Mesothelial cell of epicardium (in vitro differentiated cells): ENCODE data around the gene KANSL1. TPM values are rescaled to one million over a fixed set of nuclear protein-coding genes. Genes with fewer than 3 reads are reported as not detected.
"Not testable (repeated sequence)": the region's sequence is repeated elsewhere in the genome, so short reads cannot be mapped to it uniquely, and the experiment has no call there.

Source experiments
- DNase-seq, 2 experiments: peaks; one replicate each; pipeline ENCODE4 v3.0.0; 2021; ENCODE audit warnings: low spot score in 2 of 2; ENCODE audit not compliant: unreplicated experiment in 2 of 2
- H3K27ac Mint-ChIP-seq: 2 replicates; pipeline ENCODE4 v1.8.0; 2021; ENCODE audit warnings: mixed read lengths
- H3K27me3 Mint-ChIP-seq: 2 replicates; pipeline ENCODE4 v1.8.0; 2021; ENCODE audit warnings: low read depth, mixed read lengths
- H3K36me3 Mint-ChIP-seq: 2 replicates; pipeline ENCODE4 v1.8.0; 2021; ENCODE audit warnings: mixed read lengths
- H3K4me1 Mint-ChIP-seq: 2 replicates; pipeline ENCODE4 v1.8.0; 2021; ENCODE audit warnings: mixed read lengths
- H3K4me3 Mint-ChIP-seq: 2 replicates; pipeline ENCODE4 v1.8.0; 2021; ENCODE audit warnings: mild to moderate bottlenecking, moderate library complexity, mixed read lengths
- H3K9me3 Mint-ChIP-seq: 2 replicates; pipeline ENCODE4 v1.8.0; 2021; ENCODE audit warnings: mixed read lengths
- total RNA-seq: library from RNA; stranded (reverse); gene quantifications from 3 replicates; pipeline ENCODE4 v1.2.1, GENCODE V29; 2021
- TF ChIP-seq, protein P1 (sequence below): fragments of 200-600 bp; sonication (generic); IDR thresholded peaks from one replicate; pipeline ENCODE4 v1.5.0; 2021; ENCODE audit warnings: antibody characterized with exemption; ENCODE audit not compliant: unreplicated experiment

Gene KANSL1
- total RNA-seq, 1 donor from 2014 or later = 189 TPM

DNA sequence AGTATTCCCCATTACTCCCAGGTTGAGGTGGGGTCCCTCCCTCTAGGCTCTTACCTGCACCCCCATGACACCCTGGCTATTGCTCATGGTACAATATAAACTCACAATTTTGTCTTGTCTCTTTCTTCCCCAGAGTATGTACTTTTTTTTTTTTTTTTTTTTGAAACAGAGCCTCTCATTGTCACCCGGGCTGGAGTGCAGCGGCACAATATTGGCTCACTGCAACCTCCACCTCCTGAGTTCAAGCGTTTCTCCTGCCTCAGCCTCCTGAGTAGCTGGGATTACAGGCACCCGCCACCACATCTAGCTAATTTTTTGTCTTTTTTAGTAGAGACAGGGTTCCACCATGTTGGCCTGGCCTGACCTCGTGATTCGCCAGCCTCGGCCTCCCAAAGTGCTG, 8.5 kb downstream of the KANSL1 start:
- no peaks in the 10 kb centered on the region for H3K9me3 Mint-ChIP-seq
- DNase-seq = no peak
- TF ChIP-seq, protein P1, sequence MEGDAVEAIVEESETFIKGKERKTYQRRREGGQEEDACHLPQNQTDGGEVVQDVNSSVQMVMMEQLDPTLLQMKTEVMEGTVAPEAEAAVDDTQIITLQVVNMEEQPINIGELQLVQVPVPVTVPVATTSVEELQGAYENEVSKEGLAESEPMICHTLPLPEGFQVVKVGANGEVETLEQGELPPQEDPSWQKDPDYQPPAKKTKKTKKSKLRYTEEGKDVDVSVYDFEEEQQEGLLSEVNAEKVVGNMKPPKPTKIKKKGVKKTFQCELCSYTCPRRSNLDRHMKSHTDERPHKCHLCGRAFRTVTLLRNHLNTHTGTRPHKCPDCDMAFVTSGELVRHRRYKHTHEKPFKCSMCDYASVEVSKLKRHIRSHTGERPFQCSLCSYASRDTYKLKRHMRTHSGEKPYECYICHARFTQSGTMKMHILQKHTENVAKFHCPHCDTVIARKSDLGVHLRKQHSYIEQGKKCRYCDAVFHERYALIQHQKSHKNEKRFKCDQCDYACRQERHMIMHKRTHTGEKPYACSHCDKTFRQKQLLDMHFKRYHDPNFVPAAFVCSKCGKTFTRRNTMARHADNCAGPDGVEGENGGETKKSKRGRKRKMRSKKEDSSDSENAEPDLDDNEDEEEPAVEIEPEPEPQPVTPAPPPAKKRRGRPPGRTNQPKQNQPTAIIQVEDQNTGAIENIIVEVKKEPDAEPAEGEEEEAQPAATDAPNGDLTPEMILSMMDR = no peak
- no peak overlapping the region for H3K4me3 Mint-ChIP-seq
- no peaks in the 10 kb centered on the region for H3K36me3 Mint-ChIP-seq
- H3K27me3 Mint-ChIP-seq = no peaks in the 10 kb centered on the region
- peak overlapping the region; percentile 47 for H3K27ac Mint-ChIP-seq
- H3K4me1 Mint-ChIP-seq = peaks cover 63% of the 10 kb centered on the region

DNA sequence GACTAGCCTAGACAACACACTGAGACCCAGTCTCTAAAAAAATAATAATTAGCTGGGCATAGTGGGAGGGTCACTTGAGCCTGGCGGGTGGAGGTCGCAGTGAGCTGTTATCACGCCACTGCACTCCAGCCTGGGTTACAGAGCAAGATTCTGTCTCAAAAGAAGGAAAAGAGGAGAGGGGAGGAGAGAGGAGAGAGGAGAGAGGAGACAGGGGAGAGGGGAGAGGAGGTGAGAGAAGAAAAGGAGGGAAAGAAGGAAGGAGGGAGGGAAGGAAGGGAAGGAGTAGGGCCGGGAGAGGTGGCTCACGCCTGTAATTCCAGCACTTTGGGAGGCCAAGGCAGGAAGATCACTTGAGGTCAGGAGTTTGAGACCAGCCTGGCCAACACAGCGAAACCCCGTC, 9.8 kb downstream of the KANSL1 start:
- DNase-seq, H3K9me3 Mint-ChIP-seq, H3K36me3 Mint-ChIP-seq, H3K27me3 Mint-ChIP-seq, H3K4me3 Mint-ChIP-seq: not testable (repeated sequence)
- peak overlapping the region; percentile 47 for H3K27ac Mint-ChIP-seq
- H3K4me1 Mint-ChIP-seq = peaks cover 66% of the 10 kb centered on the region

DNA sequence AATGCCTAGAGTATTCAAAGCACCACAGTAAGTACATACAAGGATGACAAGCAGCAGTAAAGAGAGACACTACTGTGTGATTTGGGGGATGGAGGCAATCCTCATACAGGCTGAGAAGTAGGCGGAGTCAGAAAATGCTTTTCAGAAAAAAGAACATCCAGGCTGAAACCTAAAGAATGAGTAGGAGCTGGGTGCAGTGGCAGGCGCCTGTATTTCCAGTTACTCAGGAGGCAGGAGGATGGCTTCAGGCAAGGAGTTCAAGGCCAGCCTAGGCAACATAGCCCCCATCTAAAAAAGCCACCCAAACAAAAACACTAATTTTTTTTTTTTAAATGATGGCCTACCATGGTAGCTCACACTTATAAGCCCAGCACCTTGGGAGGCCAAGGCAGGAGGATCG, 10.3 kb downstream of the KANSL1 start:
- no peaks in the 10 kb centered on the region for H3K36me3 Mint-ChIP-seq
- no peak overlapping the region for H3K4me3 Mint-ChIP-seq

DNA sequence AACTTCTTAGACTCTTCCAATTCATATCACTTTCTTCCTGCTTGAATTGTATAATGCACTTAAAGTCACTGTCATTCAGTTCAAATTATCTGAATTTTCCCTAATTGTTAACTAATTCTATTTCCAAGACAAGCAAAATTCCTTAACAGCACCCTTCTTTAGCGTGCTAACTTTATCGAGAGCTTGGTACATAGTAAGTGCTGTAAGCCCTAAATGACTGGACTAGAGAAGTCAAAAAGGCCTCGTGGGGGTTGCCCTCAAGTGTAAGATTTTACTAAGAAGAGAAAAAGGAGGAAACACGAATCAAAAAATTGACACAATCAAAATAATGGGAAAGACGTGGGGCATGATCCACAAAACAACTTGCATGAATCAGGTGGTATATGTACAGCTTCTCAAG, 11.3 kb downstream of the KANSL1 start:
- peaks cover 59% of the 10 kb centered on the region for H3K4me1 Mint-ChIP-seq
- DNase-seq = no peak
- H3K36me3 Mint-ChIP-seq = no peaks in the 10 kb centered on the region
- TF ChIP-seq, protein P1 = no peak
- no peaks in the 10 kb centered on the region for H3K27me3 Mint-ChIP-seq
- H3K9me3 Mint-ChIP-seq = no peaks in the 10 kb centered on the region
- peak overlapping the region; percentile 17 for H3K27ac Mint-ChIP-seq
- no peak overlapping the region for H3K4me3 Mint-ChIP-seq

More for the DNA sequence above, 10.3 kb downstream of the KANSL1 start:
- H3K27me3 Mint-ChIP-seq = no peaks in the 10 kb centered on the region
- TF ChIP-seq, protein P1 = no peak
- H3K9me3 Mint-ChIP-seq = no peaks in the 10 kb centered on the region
- peak overlapping the region; percentile 47 for H3K27ac Mint-ChIP-seq
- DNase-seq = no peak
- peaks cover 66% of the 10 kb centered on the region for H3K4me1 Mint-ChIP-seq

DNA sequence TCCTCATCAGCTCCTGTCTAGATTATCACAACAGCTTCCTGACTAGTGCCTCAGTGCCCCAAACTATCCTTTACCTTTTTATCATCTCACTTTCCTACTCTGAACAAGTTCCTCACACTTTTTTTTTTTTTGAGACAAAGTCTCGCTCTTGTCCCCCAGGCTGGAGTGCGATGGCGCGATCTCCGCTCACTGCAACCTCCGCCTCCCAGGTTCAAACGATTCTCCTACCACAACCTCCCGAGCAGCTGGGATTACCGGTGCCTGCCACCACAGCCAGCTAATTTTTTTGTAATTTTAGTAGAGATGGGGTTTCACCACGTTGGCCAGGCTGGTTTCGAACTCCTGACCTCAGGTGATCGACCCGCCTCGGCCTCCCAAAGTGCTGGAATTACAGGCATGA, 11.9 kb downstream of the KANSL1 start:
- peaks cover 59% of the 10 kb centered on the region for H3K4me1 Mint-ChIP-seq
- not testable (repeated sequence) for H3K9me3 Mint-ChIP-seq, H3K27me3 Mint-ChIP-seq, H3K4me3 Mint-ChIP-seq, H3K36me3 Mint-ChIP-seq, H3K27ac Mint-ChIP-seq, DNase-seq

DNA sequence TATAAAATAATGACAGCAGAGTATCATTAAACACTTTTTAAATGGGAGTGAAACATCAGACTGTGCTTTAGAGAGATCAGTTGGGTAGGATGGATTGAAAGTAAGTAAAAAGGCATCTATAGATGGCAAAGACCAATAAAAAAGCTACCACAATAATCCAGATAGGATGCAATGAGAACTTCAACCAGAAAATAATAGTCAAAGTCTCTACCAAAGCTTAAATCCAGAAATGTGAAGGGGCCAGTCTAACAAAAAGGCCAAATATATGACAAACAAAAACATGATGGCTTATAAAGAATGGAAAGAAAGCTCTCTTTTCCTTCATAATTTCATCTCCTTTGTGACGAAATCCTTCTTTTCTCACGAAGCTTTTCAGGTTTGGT, 12.3 kb downstream of the KANSL1 start:
- H3K27me3 Mint-ChIP-seq = no peaks in the 10 kb centered on the region
- no peaks in the 10 kb centered on the region for H3K9me3 Mint-ChIP-seq
- peaks cover 58% of the 10 kb centered on the region for H3K4me1 Mint-ChIP-seq
- TF ChIP-seq, protein P1 = no peak
- no peak overlapping the region for H3K27ac Mint-ChIP-seq
- H3K36me3 Mint-ChIP-seq = no peaks in the 10 kb centered on the region
- DNase-seq = no peak
- H3K4me3 Mint-ChIP-seq = no peak overlapping the region

DNA sequence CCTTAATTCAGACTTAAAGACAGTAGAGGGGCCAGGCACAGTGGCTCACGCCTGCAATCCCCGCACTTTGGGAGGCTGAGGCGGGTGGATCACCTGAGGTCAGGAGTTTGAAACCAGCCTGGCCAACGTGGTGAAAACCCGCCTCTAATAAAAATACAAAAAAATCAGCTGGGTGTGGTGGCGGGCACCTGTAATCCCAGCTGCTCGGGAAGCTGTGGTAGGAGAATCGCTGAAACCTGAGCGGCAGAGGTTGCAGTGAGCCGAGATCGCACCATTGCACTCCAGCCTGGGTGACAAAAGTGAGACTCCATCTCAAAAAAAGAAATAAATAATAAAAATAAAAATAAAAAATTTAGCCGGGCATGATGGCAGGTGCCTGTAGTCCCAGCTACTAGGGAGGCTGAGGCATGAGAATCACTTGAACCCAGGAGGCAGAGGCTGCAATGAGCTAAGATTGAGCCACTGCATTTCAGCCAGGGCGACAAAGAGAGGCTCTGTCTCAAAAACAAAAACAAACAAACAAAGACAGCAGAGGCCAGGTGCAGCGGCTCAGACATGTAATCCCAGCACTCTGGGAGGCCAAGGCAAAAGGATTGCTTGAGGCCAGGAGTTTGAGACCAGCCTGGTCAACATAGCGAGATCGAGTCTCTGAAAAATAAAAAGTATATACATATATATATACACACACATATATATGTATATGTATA, 12.9 kb downstream of the KANSL1 start:
- H3K27me3 Mint-ChIP-seq, H3K36me3 Mint-ChIP-seq, H3K4me3 Mint-ChIP-seq, H3K9me3 Mint-ChIP-seq, DNase-seq: not testable (repeated sequence)
- Mint-ChIP-seq H3K4me1 (peaks cover 53% of the 10 kb centered on the region), H3K27ac (peak overlapping the region; percentile 33)
